ENCODE data around the gene CAMK2A.

- TF ChIP-seq CTCF (IDR thresholded peaks at IDR 0.05) (no peak), POLR2A (IDR thresholded peaks at IDR 0.05) (no peak)
Observed at GRCh38 chr5:150251504-150251903, 38.1 kb downstream of the CAMK2A start.

Data from tibial nerve (tissue), 3 donors.